Measurements from ENCODE around the gene SNRK. TPM values are rescaled to one million over a fixed set of nuclear protein-coding genes. Genes with fewer than 3 reads are reported as not detected.

Gene SNRK
- total RNA-seq, 1 experiment from 2014 or later: 16.6 TPM

DNA sequence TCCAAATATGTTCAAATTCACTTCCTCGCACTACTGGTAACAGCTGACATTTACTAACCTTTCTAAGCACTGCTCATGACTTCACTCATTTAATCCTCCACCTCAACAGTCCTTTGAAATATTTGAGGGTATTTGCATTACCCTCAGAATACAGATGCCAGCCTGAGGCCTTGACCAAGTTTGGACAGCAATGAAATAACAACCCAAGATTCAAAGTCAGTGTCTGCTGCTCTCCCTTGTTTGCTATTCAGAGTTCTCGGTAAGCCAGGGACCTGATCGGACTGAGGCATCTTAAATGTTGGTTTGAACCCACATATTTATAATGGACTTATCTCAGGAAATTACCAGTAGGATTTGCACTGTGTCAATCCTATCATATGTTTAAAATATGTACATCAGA, 19.9 kb upstream of the SNRK start:
- no peaks in the 10 kb centered on the region for H3K36me3 Mint-ChIP-seq (ENCODE audit: insufficient read depth, unreplicated experiment)
- TF ChIP-seq, protein P1, sequence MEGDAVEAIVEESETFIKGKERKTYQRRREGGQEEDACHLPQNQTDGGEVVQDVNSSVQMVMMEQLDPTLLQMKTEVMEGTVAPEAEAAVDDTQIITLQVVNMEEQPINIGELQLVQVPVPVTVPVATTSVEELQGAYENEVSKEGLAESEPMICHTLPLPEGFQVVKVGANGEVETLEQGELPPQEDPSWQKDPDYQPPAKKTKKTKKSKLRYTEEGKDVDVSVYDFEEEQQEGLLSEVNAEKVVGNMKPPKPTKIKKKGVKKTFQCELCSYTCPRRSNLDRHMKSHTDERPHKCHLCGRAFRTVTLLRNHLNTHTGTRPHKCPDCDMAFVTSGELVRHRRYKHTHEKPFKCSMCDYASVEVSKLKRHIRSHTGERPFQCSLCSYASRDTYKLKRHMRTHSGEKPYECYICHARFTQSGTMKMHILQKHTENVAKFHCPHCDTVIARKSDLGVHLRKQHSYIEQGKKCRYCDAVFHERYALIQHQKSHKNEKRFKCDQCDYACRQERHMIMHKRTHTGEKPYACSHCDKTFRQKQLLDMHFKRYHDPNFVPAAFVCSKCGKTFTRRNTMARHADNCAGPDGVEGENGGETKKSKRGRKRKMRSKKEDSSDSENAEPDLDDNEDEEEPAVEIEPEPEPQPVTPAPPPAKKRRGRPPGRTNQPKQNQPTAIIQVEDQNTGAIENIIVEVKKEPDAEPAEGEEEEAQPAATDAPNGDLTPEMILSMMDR (IDR thresholded peaks at IDR 0.05; ENCODE audit: unreplicated experiment): no peak
- peaks cover 6% of the 10 kb centered on the region for H3K4me1 Mint-ChIP-seq (ENCODE audit: insufficient read depth, unreplicated experiment)
- intact Hi-C loops (cut with micrococcal nuclease): no loop called here
- DNase-seq (ENCODE audit: unreplicated experiment): no peak
- no peak overlapping the region for H3K4me3 Mint-ChIP-seq (ENCODE audit: unreplicated experiment)
- BruUV-seq (replicated peaks): no TSS peak
- no peaks in the 10 kb centered on the region for H3K9me3 Mint-ChIP-seq (ENCODE audit: unreplicated experiment)
- CTCF ChIA-PET: interaction anchor here (0.5 to 1.3 kb wide), 5 partner anchors 12 to 673 kb away, joined by 3 to 7 read pairs (median 4); no protein-coding TSS in a partner anchor
- POLR2A ChIA-PET: interaction anchor here (0.7 kb wide), 1 partner anchor 1287 kb away, joined by 3 read pairs; no protein-coding TSS in a partner anchor
- H3K27ac Mint-ChIP-seq (ENCODE audit: low read depth, unreplicated experiment): no peak overlapping the region
- H3K27me3 Mint-ChIP-seq (ENCODE audit: insufficient read depth, unreplicated experiment): no peaks in the 10 kb centered on the region

DNA sequence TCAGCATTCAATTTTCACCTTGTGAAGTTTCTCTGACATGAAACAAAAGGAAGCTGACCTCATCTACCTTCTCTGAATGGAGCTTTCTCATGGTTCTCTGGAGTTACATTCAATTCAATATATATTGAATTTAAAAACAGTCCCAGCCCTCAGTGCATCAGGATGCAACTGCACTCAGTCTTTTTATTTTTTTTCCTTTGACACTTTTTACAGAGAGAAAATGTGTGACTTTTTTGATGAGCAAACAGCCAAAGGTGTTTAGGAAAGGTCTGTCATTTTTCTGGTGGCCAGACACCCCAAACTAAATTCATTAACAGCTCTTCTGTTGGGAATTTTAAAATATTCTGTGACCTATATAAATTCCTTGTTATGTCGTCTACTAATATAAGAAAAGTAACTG, 19.3 kb upstream of the SNRK start:
- no TSS peak for BruUV-seq (replicated peaks)
- intact Hi-C loops (cut with micrococcal nuclease): no loop called here
- Mint-ChIP-seq H3K36me3 (ENCODE audit: insufficient read depth, unreplicated experiment) (no peaks in the 10 kb centered on the region), H3K4me3 (ENCODE audit: unreplicated experiment) (no peak overlapping the region), H3K27ac (ENCODE audit: low read depth, unreplicated experiment) (no peak overlapping the region), H3K27me3 (ENCODE audit: insufficient read depth, unreplicated experiment) (no peaks in the 10 kb centered on the region), H3K9me3 (ENCODE audit: unreplicated experiment) (no peaks in the 10 kb centered on the region), H3K4me1 (ENCODE audit: insufficient read depth, unreplicated experiment) (peaks cover 6% of the 10 kb centered on the region)
- ChIA-PET POLR2A (interaction anchor here (1.7 kb wide), 1 partner anchor 10 kb away, joined by 5 read pairs; no protein-coding TSS in a partner anchor), CTCF (interaction anchor here (0.6 to 1.1 kb wide), 4 partner anchors 24 to 1055 kb away, joined by 3 to 7 read pairs (median 4); no protein-coding TSS in a partner anchor)
- TF ChIP-seq, protein P1 (IDR thresholded peaks at IDR 0.05; ENCODE audit: unreplicated experiment): no peak
- no peak for DNase-seq (ENCODE audit: unreplicated experiment)

DNA sequence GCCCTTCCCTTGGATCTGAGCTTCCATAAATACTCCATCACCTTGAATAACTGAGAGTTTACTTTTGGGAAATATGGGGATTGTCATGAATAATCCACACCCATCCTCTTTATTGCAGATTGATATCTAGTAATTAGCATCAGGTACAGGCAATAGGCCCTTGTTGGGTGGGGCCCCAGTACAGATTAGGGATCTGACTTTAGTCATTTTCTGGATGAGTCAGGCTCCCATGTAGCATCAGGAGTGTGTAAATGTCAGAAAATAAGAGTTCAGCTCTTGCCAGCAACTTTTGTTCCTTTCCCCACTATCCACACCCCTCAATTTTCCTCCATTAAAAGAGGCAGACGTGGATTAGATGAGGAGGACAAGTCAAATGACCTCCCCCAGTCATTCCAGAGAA, 17.7 kb upstream of the SNRK start:
- H3K4me1 Mint-ChIP-seq (ENCODE audit: insufficient read depth, unreplicated experiment): peaks cover 6% of the 10 kb centered on the region
- no peaks in the 10 kb centered on the region for H3K9me3 Mint-ChIP-seq (ENCODE audit: unreplicated experiment)
- no peaks in the 10 kb centered on the region for H3K36me3 Mint-ChIP-seq (ENCODE audit: insufficient read depth, unreplicated experiment)
- CTCF ChIA-PET: interaction anchor here (0.6 to 0.8 kb wide), 3 partner anchors 11 to 264 kb away, joined by 3 to 6 read pairs (median 4); no protein-coding TSS in a partner anchor
- TF ChIP-seq, protein P1 (IDR thresholded peaks at IDR 0.05; ENCODE audit: unreplicated experiment): no peak
- no peak overlapping the region for H3K27ac Mint-ChIP-seq (ENCODE audit: low read depth, unreplicated experiment)
- intact Hi-C loops (cut with micrococcal nuclease): no loop called here
- POLR2A ChIA-PET: interaction anchor here (0.7 to 1.8 kb wide), 8 partner anchors 9 to 28 kb away, joined by 3 to 8 read pairs (median 4); partner anchors contain the start of gene SNRK
- H3K27me3 Mint-ChIP-seq (ENCODE audit: insufficient read depth, unreplicated experiment): no peaks in the 10 kb centered on the region
- no peak overlapping the region for H3K4me3 Mint-ChIP-seq (ENCODE audit: unreplicated experiment)
- no TSS peak for BruUV-seq (replicated peaks)
- no peak for DNase-seq (ENCODE audit: unreplicated experiment)

DNA sequence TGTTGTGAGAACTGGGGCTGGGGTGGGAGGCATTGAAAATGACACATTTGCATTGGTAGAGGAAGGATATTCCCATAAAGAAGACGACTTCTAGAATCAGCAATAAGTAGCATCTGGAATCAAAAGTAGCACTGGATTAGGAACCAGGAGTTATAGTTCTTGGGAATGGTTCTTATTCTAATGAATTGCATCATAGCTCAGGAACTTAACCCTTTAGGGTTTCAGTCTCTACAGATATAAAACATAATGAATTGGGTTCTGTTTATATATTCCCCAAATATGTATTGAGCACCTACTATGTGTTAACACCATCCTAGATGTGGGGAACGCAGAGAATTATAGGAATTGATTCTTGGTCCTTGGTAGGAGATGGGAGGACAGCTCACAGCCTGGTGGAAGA, 16.3 kb upstream of the SNRK start:
- Mint-ChIP-seq H3K4me1 (ENCODE audit: insufficient read depth, unreplicated experiment) (peaks cover 3% of the 10 kb centered on the region), H3K36me3 (ENCODE audit: insufficient read depth, unreplicated experiment) (no peaks in the 10 kb centered on the region), H3K27ac (ENCODE audit: low read depth, unreplicated experiment) (no peak overlapping the region), H3K9me3 (ENCODE audit: unreplicated experiment) (no peaks in the 10 kb centered on the region), H3K4me3 (ENCODE audit: unreplicated experiment) (no peak overlapping the region), H3K27me3 (ENCODE audit: insufficient read depth, unreplicated experiment) (no peaks in the 10 kb centered on the region)
- ChIA-PET POLR2A (interaction anchor here (1.6 kb wide), 1 partner anchor 90 kb away, joined by 4 read pairs; no protein-coding TSS in a partner anchor), CTCF (interaction anchor here (0.6 to 0.7 kb wide), 2 partner anchors 9 to 35 kb away, joined by 3 read pairs; no protein-coding TSS in a partner anchor)
- DNase-seq (ENCODE audit: unreplicated experiment): no peak
- no TSS peak for BruUV-seq (replicated peaks)
- TF ChIP-seq, protein P1 (IDR thresholded peaks at IDR 0.05; ENCODE audit: unreplicated experiment): no peak
- intact Hi-C loops (cut with micrococcal nuclease): no loop called here
